GM15510 (cell line): ENCODE results near the gene PIGU.

Experiments
- POLR2A ChIP-seq: IDR thresholded peaks from 3 replicates; pipeline ENCODE4 v1.6.1; 2011; ENCODE audit warnings: borderline replicate concordance; ENCODE audit not compliant: insufficient read length; ENCODE audit errors: extremely low read depth

PIGU gene

DNA sequence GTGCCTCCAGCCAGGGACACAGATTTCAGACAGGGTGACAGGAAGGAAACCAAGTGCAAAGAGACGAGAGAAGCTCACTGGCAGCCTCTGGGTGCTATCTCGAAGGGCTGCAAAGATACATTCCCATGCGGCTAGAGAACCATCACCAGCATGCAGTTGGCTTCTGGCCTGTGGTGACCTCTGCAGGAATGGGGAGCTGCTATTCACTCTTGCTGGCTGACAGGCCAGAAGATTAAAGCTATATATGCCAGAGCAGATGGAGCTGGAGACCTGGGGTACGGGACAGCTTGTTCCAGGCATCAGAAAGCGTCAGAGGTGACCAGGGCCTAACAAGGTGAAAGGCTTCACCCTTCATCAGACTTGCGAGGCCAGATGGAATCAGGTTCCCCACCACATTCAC is 98.4 kb downstream of the PIGU start:
- TF ChIP-seq POLR2A = no peak

- no peak for TF ChIP-seq POLR2A
Observed at GRCh38 chr20:34578025-34578424, 98.9 kb downstream of the PIGU start.

GRCh38 chr20:34577061-34577460 is 99.8 kb downstream of the PIGU start:
- no peak for TF ChIP-seq POLR2A

GRCh38 chr20:34575756-34576155 is 101.1 kb downstream of the PIGU start:
- no peak for TF ChIP-seq POLR2A

DNA sequence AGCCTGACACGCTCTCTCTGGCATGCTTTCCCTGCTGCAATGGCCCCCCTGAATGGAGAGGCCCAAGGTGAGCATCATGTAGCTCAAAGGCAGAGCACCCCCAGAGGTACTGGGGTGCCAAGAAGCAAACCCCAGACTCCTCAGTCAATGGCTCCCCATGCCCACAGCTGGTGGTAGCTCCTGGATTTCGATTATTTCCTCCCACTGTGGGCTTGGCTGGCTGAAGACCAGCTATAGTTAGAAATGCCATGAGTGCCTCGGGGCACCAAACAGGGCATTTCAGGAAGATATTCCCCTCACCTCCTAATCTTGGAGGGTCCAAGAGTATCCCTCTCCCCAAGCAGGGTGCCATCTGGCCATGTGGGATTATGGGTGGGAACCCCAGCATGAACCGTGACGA is 101.6 kb downstream of the PIGU start:
- TF ChIP-seq POLR2A = no peak

GRCh38 chr20:34574861-34575260 is 102.0 kb downstream of the PIGU start:
- TF ChIP-seq POLR2A = no peak

- TF ChIP-seq POLR2A = no peak
Observed at GRCh38 chr20:34574426-34574825, 102.5 kb downstream of the PIGU start.

GRCh38 chr20:34573541-34574300 is 103.2 kb downstream of the PIGU start:
- no peak for TF ChIP-seq POLR2A

DNA sequence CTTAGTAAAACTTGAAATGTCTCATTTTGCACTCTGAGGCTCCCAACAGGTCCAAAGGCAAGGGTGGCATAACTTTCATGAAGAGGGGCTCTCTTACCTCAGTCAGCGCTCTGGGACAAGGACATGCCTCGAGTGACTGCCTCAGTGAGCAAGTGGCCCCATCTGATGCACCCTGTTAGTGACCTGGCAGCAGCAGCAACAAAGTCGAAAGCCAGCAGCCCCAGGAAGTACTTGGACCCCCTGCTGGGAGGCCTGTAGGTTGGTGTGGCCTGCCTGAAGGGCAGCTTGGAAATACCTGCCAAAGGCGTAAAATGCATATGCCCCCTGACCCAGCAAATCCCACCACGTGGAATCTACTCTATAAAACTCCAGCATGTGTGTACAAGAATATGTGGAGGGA is 105.1 kb downstream of the PIGU start:
- TF ChIP-seq POLR2A = no peak

DNA sequence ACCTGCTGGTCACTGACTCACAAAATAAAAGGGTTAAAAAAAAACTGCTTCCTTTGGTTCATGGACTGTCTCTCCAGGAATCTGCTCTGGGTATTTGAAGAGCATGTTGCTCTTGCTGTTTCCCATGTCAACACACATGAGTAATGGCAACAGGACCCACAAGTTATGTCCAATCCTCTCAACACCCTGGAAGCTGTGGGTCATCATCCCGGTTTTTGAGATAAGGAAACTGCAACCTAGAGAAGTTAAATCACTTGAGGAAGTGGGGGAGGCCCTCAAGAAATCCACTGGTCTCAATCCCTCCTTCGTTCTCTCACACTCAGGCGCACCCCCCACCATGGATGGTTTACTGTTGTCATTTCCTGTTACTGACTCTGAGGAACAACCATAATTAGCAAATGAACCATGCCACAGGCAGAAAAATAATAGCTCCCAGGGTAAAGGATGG is 106.0 kb downstream of the PIGU start:
- TF ChIP-seq POLR2A = no peak

DNA sequence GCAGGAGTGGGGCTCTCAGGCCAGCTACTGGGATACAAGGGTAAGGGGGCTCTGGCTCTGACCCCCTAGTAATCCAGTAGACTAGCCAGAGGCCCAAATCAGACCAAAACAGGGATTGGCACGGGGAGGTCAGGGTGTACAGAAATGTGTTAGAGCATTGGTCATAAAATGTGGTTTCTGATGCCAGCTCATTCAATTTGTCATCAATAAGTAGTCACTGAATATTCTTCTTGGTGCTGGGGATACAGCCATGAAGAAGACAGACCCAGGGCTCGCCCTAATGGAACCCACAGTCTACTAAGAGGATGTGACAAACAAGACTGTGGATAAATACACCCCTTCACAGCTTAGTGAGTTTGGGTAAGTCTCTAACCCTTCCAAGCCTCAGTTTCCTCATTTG is 107.3 kb downstream of the PIGU start:
- no peak for TF ChIP-seq POLR2A

- TF ChIP-seq POLR2A = no peak
Observed at GRCh38 chr20:34567892-34568865, 108.7 kb downstream of the PIGU start.

DNA sequence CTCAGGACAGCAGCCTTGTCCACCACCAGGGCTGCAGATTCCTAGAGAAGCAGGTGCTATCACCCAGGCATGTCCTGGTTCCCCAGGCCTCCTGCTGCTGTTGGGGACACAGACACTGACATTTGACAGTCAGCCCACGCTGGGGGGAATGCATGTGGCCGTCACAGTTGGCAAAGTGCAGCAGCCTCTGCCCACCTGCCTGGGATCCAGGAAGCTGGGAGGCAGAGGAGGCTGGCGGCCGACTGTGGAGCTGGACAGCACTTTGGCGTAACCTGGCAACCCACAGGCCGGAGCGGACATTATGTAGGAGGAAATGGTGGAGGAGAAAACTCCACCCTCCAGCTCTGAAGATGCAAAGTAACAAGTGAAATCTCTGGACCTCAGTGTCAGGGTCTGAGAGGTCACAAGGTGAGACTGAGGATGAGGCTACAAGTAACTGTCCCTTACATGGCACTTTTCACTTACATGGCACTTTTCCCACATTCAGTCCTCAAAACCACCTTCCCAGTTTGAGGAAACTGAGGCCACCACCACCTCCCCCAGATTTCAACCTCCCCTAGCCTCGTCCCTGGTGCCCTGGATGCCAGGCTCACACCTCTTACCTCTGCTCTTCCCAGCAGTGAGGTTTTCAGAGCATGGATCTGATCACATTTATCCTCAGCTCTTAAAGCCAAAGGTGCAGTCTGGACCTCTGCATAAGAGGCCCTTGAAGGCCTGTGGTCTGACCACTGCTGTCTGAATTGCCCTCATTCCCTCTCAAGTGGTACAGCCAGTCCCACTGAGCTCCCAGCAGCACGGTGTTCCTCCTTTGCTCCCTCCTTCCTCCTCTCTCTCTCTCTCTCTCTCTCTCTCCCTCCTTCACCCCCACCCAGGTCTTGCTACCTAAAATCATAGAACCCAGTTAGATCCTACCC is 109.7 kb downstream of the PIGU start:
- no peak for TF ChIP-seq POLR2A

DNA sequence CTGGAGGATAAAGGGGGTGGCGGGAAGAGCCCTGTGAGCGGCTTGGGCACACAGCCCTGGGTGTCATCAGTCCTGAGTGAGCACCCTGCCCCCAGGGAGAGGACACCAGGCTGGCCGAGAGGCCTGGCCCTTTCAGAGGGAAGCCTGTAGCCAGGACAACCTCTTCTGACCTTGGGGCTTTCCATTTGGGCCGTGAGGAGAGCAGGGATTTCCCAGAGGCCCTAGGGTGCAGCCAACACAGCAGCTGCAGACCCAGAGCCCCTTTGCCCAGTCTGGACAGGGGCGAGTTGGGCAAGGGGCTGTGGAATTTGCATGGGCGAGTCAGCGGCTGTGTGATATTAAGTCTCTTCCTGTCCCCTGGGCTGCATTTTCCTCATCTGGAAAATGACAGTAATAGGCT is 112.1 kb downstream of the PIGU start:
- no peak for TF ChIP-seq POLR2A
